ENCODE results near the gene CEP170. TPM values are rescaled to one million over a fixed set of nuclear protein-coding genes. Genes with fewer than 3 reads are reported as not detected.

CEP170 gene
- total RNA-seq, 1 experiment from 2014 or later = 55.2 TPM

DNA sequence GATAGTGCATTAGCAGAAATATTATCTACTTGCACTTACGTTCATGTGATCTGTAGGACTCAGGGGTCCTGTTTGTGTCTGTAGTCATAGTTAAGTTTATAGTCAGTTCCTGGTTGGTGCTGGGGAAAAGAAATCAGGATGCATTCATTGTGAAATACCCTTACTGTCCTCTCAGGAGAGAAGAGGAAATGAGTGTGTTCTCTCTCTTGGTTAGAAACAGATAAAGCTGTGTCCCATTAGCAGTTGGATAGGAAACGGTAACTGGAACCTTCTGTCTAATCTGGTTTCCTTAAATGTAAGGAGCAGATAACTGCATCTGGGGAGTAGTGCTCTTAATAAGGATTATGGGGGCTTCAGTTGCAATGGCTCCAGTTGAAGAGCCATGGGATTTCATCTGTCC lies 9.6 kb upstream of the CEP170 start:
- Histone ChIP-seq H2AFZ (ENCODE audit: low read depth, low read length, poor library complexity, severe bottlenecking) (no peak overlapping the region), H3K9me2 (ENCODE audit: insufficient read depth) (no peaks in the 10 kb centered on the region), H3K4me3 (replicated peaks in 1 of 2; ENCODE audit: low read depth in 1 of 2, low read length in 2 of 2) (no peak overlapping the region), H3K4me2 (ENCODE audit: low read length) (no peak overlapping the region), H3K27ac (ENCODE audit: low read depth, low read length) (no peak overlapping the region), H4K20me1 (ENCODE audit: insufficient read depth) (no peaks in the 10 kb centered on the region), H3K79me2 (ENCODE audit: insufficient read depth, low read length) (peaks cover 17% of the 10 kb centered on the region), H3K36me3 (ENCODE audit: control insufficient read depth in 1 of 2, insufficient read depth in 2 of 2, low read length in 2 of 2) (no peaks in the 10 kb centered on the region), H3K9ac (ENCODE audit: low read length) (no peak overlapping the region), H3K9me3 (ENCODE audit: control insufficient read depth in 1 of 2, insufficient read depth in 1 of 2, low read depth in 1 of 2, low read length in 2 of 2) (no peaks in the 10 kb centered on the region), H3K4me1 (ENCODE audit: control insufficient read depth in 1 of 2, insufficient read depth in 2 of 2, low read length in 2 of 2) (peaks cover 21 to 51% of the 10 kb centered on the region in 2 experiments), H3K27me3 (ENCODE audit: insufficient read depth, low read length) (no peaks in the 10 kb centered on the region)
- BruUV-seq (replicated peaks) = no TSS peak
- no peak for ATAC-seq
- no peak for DNase-seq (ENCODE audit: low read depth, low spot score)
- POLR2A ChIA-PET = interaction anchor here (3.2 kb wide), 1 partner anchor 9 kb away, joined by 23 read pairs; the partner anchor contains the start of genes CEP170 and SDCCAG8
- RAD21 ChIA-PET (ENCODE audit: low non-redundant PET in 1 of 2, low total read pairs in 2 of 2, uncharacterized antibody in 2 of 2, unreplicated experiment in 2 of 2) = no interaction called here
- TF ChIP-seq SP1 (IDR thresholded peaks at IDR 0.05; ENCODE audit: low read depth) = no peak
- no peak for TF ChIP-seq POLR2AphosphoS5 (IDR thresholded peaks at IDR 0.05; ENCODE audit: low read depth, low read length)
- TF ChIP-seq FOSL1 (IDR thresholded peaks at IDR 0.05; ENCODE audit: low read depth) = no peak
- no peak for TF ChIP-seq EZH2 (IDR thresholded peaks at IDR 0.05)
- TF ChIP-seq, protein P1, sequence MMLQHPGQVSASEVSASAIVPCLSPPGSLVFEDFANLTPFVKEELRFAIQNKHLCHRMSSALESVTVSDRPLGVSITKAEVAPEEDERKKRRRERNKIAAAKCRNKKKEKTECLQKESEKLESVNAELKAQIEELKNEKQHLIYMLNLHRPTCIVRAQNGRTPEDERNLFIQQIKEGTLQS (IDR thresholded peaks at IDR 0.05) = no peak
- no peak for TF ChIP-seq SRF (IDR thresholded peaks at IDR 0.05; ENCODE audit: low read depth)
- TF ChIP-seq, protein P2, sequence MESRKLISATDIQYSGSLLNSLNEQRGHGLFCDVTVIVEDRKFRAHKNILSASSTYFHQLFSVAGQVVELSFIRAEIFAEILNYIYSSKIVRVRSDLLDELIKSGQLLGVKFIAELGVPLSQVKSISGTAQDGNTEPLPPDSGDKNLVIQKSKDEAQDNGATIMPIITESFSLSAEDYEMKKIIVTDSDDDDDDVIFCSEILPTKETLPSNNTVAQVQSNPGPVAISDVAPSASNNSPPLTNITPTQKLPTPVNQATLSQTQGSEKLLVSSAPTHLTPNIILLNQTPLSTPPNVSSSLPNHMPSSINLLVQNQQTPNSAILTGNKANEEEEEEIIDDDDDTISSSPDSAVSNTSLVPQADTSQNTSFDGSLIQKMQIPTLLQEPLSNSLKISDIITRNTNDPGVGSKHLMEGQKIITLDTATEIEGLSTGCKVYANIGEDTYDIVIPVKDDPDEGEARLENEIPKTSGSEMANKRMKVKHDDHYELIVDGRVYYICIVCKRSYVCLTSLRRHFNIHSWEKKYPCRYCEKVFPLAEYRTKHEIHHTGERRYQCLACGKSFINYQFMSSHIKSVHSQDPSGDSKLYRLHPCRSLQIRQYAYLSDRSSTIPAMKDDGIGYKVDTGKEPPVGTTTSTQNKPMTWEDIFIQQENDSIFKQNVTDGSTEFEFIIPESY (IDR thresholded peaks at IDR 0.05; ENCODE audit: extremely low read depth, insufficient replicate concordance, low read length) = no peak
- no peak for TF ChIP-seq ZFX (IDR thresholded peaks at IDR 0.05)
- TF ChIP-seq EGR1 (IDR thresholded peaks at IDR 0.05; ENCODE audit: low read depth) = no peak
- TF ChIP-seq, protein P3, sequence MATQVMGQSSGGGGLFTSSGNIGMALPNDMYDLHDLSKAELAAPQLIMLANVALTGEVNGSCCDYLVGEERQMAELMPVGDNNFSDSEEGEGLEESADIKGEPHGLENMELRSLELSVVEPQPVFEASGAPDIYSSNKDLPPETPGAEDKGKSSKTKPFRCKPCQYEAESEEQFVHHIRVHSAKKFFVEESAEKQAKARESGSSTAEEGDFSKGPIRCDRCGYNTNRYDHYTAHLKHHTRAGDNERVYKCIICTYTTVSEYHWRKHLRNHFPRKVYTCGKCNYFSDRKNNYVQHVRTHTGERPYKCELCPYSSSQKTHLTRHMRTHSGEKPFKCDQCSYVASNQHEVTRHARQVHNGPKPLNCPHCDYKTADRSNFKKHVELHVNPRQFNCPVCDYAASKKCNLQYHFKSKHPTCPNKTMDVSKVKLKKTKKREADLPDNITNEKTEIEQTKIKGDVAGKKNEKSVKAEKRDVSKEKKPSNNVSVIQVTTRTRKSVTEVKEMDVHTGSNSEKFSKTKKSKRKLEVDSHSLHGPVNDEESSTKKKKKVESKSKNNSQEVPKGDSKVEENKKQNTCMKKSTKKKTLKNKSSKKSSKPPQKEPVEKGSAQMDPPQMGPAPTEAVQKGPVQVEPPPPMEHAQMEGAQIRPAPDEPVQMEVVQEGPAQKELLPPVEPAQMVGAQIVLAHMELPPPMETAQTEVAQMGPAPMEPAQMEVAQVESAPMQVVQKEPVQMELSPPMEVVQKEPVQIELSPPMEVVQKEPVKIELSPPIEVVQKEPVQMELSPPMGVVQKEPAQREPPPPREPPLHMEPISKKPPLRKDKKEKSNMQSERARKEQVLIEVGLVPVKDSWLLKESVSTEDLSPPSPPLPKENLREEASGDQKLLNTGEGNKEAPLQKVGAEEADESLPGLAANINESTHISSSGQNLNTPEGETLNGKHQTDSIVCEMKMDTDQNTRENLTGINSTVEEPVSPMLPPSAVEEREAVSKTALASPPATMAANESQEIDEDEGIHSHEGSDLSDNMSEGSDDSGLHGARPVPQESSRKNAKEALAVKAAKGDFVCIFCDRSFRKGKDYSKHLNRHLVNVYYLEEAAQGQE (IDR thresholded peaks at IDR 0.05; ENCODE audit: low read depth) = no peak
- TF ChIP-seq CBX3 (IDR thresholded peaks at IDR 0.05; ENCODE audit: low read depth) = no peak
- no peak for TF ChIP-seq SIN3A (IDR thresholded peaks at IDR 0.05; ENCODE audit: low read depth)
- TF ChIP-seq, protein P4, sequence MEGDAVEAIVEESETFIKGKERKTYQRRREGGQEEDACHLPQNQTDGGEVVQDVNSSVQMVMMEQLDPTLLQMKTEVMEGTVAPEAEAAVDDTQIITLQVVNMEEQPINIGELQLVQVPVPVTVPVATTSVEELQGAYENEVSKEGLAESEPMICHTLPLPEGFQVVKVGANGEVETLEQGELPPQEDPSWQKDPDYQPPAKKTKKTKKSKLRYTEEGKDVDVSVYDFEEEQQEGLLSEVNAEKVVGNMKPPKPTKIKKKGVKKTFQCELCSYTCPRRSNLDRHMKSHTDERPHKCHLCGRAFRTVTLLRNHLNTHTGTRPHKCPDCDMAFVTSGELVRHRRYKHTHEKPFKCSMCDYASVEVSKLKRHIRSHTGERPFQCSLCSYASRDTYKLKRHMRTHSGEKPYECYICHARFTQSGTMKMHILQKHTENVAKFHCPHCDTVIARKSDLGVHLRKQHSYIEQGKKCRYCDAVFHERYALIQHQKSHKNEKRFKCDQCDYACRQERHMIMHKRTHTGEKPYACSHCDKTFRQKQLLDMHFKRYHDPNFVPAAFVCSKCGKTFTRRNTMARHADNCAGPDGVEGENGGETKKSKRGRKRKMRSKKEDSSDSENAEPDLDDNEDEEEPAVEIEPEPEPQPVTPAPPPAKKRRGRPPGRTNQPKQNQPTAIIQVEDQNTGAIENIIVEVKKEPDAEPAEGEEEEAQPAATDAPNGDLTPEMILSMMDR (IDR thresholded peaks at IDR 0.05 in 2 of 3, conservative IDR thresholded peaks at IDR 0.05 in 1 of 3; ENCODE audit: borderline replicate concordance in 1 of 3, insufficient read depth in 1 of 3, low read depth in 2 of 3, low read length in 2 of 3) = no peak
- no peak for TF ChIP-seq RAD21 (IDR thresholded peaks at IDR 0.05; ENCODE audit: low read depth)
- no peak for TF ChIP-seq POLR2A (IDR thresholded peaks at IDR 0.05; ENCODE audit: borderline replicate concordance, extremely low read depth, insufficient read depth, insufficient read length)
- no peak for TF ChIP-seq EZH2phosphoT487 (IDR thresholded peaks at IDR 0.05; ENCODE audit: borderline replicate concordance)
- no peak for TF ChIP-seq ELF1 (IDR thresholded peaks at IDR 0.05; ENCODE audit: borderline replicate concordance, low read depth)
- CTCF ChIA-PET = no interaction called here
- intact Hi-C loops (cut with micrococcal nuclease) = no loop called here
